Amygdala (tissue), 56 donors: ENCODE measurements around the gene BANP.

ENCODE experiments used
- DNase-seq, 56 donors: peaks; one replicate each; lab custom pipeline; 2025; lab: John Stamatoyannopoulos, UW

BANP gene

DNA sequence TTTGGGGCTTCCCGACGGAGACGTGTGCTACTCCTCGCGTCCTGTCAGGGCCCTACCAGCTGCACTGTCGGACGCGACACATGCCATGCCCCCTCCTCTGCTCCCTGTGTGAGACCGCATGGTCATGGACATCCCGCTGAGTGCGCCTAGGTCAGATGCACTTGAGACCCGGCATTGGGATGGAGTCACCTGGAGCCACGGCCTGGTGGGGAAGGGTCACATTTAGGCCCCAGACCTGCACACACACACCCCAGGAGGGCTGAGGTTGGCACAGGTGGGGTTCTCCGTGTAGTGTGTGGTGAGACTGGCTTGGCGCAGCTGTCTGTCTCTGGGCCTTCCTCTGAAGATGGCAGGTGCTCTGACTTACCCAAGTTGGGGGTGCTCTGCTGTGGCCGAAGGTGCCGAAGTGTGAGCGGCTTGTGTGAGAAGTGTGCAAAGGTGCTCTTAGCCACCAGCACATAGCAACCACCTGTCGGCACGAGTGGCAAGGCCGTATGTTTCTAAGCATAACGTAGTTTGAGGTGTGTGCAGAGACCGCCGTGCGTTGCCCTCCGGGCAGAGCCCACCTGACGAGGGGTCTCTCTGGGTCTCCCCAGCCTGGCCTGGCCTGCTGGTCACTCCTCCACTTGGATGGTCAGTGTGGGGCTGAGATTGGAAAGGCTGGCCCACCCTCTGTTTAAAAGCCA, 108.6 kb downstream of the BANP start:
- no peak for DNase-seq

DNA sequence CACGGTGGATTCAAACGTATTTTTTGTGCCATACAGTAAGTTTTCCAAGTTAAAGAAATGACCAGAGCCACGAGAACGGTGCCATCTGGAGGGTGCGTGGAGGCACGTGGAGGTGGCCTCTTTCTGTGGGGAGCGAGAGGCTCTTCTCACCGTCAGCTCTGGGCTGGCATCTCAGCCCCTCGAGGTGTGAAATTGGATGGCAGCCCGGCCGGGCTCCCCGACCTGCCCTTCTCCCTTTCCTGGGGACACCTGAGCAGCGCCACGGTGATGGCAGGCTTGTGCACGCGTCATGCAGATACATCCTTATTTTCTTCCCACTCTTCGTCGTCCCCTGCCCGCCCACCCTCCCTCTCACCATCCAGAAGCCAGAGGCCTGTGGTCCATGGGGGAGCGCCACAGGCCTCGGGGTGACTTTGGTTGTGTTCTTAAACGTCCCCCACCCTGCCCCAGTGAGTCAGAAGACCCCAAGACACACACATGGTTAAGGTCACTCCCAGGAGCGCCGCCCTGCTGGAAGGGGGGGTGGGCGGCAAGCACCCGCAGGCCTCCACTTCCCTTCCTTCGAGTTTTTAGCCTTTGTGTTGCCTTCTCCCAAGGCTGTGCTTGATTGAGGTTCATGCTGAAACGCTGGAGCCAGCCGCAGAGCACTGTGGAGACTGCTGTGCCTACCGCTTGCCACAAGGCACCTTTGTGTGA, 109.4 kb downstream of the BANP start:
- DNase-seq: no peak

DNA sequence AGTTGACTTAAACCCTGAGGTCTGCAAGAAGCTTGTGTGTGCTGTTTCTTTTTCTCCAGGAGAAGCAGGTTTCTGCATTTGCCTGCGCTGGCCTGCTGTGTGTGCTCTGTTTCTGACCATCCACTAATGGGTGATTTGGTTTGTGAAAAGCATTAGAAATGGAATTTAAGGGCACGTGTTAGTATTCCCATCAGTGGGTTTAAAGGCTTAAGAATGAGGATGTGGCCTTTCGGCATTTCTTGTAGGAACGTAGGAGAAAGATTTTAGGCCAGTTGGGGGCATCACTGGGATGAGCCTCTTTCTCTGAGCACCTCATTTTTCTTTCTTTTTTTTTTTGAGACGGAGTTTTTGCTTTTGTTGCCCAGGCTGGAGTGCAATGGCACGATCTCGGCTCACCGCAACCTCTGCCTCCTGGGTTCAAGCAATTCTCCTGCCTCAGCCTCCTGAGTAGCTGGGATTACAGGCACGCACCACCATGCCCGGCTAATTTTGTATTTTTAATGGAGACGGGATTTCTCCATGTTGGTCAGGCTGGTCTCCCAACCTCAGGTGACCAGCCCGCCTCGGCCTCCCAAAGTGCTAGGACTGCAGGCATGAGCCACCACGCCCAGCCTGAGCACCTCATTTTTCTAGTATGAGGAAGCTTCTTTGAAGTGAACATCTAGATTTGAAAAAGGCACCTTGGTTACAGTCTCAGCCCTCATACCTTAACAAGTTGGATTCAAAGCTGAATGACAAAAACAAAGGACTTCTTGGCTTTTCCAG, 110.3 kb downstream of the BANP start:
- DNase-seq: no peak

DNA sequence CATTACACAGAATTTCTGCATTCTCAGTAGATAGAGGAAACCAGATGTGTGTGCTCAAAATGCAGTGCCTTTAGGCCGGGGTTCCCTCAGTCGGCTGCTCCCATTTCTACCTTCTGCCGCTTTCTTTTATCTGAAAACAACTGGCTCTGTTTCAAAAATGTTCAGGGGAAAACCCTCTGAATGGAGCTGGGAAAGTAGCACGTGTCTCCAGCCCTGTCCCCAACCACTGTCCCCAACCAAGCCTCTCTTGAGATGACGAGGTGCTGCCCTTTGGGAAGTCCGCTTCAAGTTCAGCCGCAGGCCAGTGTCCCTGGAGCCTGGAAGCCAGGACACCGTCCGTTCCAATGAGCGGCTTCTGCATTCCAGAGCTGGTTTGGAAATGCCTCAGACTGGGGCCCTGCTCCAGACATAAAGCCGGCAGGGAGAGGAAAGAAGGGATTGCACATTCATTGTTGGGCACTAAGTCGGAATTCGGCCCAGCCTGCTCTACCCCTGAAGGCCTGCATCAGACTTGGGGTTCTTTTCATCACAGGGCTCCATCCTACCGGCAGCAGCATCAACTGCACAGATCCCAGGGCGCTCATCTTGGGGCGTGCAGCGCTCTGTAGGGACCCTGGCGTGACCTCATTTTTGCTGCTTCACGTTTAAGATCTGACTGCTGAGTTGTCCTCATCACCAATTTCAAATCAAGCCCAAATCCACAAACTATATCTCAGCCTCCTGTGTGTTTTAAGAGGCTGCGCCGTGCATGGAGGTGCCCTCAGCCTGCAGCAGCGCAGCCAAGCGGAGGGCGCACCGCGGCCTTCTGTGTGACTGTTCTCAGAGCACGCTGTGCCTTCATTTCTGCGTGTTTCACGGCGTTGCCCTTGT, 111.3 kb downstream of the BANP start:
- DNase-seq: no peak

DNA sequence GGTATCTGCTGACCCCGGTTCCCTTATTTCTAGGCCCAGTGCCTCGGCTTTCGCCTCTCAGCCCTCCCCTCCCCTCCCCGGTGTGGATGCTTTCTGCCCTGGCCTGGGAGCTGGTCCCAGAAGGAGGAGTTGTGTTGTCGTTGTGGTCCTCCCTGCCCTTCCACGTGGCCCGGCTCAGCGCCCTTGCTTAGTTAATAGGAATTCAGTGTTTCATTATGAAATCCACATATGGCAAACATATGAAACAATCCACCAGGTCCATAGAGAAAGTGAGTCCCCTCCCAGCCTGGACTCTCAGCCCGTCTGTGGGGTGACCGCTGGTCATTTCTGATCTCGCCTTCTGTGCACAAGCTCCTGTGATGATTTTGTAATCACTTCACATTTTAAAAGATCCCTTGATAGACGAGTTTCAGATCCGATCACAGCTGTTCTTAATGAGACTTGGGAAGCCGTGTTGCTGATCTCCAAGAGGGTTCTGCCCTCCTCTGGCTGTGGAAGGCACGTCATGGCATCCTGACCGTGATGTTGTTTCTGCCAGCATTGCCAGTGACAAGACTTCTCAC, 112.1 kb downstream of the BANP start:
- DNase-seq: peak in 19 of 56 donors; percentile 9 to 52 (median 25)

DNA sequence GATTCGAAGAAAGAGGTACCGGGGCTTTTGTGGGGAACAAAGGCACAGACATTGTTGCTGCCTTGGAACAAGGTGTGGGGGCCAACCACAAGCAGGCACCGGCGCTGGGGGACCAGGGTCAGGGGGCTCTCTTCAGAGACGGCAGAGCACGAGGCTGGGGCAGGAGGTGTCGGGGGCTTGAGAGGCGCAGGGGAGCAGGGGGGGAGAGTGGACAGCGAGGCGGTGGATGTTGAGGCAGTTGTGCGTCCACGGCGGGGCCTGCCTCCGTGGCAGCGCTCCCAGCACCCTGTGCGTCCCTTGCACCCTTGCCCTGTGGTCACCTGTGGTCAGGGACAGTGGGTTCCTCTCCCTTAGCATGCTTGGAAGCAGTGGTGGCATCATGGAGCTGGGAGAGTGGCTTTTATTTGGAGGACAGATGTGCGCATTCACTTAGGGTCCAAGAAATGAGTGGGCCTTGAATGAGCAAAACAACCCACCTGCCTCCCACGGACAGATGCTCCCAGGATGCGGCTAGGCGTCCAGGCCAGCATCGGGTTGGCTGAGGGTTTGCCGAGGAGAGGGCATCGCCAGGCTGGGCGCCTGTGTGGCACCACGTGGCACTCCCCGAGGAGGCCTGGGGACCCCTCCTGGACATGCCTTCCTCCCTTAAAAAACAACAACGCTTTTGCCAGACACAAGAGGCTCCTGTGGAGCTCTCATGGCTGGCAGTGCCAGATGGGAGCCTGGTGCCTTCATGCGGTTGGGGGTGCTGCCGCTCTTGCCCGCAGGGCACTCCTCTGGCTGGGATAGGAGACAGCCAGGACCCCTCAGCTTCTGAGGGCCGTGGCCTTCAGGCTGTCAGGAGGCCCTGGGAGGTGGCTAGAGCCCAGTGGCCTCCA, 113.0 kb downstream of the BANP start:
- DNase-seq: no peak

DNA sequence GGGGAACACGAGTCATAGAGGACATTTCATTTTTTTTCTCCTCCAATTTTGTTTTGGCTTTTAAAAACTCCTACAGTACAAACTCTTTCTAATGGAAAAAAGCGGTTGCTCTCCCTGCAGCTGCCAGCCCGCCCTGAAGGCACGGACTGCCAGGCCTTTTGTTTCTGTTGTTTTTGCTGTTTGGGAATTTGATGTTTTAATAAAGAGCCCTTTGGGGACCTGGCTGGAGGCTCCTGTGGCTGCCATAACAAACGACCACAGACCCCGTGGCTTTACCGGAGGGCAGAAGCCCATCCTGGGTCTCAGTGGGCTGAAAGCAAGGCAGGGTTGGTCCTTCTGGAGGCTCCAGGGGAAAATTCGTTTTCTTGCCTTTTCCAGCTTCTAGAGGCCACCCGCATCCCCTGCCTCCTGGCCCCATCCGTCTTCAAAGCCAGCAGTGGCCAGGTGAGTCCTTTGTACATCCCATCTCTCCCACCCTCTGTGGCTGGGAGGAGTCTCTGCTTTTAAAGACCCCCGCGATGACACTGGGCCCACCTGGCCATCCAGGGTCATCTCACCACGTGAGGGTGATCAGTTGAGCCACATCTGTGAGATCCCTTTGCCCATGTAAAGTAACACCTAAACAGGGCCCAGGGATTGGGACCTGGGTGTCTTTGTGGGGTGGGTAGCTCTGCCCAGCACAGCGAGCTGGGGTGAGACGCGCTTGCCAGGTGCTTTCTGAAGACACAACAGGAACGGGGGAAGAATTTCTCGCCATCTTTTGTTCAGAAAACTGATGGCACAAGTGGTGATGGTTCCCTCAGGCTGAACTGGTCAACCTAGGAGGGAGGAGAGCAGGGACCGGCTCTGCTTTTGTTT, 113.9 kb downstream of the BANP start:
- DNase-seq: no peak

DNA sequence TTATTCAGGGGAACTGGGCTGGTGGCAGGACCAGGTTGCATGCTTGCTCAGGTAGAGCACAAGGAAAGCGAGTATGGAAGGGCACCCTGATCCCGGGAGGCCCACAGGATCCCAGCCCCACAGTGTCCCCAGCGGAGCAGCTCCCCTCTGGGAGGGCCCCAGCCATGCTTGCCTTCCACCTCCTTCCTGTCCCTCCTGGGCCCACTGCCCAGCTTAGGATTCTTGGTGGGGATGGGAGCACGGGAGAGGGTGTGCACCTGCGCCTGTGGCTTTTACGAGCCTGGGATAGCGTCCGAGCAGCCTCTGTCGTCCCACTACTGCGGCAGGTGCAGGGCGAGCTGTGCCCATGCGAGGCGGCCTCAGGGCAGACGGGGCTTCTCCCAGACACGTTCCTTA, 114.5 kb downstream of the BANP start:
- DNase-seq: no peak

DNA sequence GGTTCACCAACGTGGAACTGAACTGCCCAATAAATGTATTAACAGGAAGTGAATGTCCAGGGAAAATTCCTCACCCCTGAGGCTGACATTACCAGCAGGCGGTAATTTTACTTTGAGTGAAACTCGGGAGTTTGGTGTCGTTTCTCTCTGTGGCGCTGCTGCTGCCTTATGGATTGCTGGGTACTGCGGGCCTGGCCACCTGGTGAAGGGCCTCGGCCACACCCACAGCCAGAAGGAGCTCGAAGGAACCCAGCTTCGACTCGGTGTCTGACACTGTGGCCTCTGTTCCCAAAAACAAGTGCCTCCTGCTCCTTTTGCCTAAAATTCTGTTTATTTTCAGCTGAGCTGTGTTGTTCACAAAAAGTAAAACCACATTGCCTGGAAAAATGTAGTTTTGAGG, 115.0 kb downstream of the BANP start:
- DNase-seq: no peak

DNA sequence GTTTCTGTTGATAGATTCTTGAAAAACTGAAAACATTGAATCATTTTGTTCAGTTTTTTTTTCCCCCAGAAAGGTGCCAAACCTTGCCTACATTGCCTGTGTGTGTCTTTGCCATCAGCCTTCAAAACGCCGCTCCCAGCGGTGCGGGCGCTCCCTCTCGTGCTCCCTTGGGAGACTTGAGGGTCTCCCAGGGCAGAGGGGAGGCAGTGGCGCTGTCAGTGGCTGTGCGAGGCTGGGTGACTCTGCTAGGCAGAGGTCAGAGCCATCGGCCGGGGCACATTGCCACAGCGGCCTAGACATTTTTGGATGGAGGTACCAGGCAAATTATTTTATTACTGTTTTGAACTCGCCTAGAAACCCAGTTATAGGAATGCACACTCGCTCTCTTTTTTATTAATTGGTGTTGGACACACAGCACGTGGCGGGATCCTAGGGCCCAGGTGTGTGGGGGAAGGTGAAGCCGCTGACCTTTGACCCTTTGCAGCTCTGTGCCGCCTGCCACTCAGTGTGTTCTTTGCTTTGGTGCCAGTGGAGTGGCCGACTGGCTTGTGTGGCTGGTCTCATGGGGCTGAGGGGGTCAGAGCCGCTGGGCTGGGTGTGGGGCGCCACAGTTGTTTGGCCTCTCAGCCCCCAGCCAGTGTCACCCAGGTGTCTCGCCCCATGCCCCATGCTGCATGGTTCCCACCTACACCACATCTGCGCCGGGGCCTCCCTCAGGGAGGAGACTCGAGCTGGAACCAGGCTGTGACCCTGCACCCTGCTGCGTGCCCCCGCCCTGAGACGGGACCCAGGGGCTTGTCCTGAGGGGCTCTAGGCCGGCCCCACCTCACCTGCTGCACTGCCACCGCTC, 115.7 kb downstream of the BANP start:
- DNase-seq: no peak

DNA sequence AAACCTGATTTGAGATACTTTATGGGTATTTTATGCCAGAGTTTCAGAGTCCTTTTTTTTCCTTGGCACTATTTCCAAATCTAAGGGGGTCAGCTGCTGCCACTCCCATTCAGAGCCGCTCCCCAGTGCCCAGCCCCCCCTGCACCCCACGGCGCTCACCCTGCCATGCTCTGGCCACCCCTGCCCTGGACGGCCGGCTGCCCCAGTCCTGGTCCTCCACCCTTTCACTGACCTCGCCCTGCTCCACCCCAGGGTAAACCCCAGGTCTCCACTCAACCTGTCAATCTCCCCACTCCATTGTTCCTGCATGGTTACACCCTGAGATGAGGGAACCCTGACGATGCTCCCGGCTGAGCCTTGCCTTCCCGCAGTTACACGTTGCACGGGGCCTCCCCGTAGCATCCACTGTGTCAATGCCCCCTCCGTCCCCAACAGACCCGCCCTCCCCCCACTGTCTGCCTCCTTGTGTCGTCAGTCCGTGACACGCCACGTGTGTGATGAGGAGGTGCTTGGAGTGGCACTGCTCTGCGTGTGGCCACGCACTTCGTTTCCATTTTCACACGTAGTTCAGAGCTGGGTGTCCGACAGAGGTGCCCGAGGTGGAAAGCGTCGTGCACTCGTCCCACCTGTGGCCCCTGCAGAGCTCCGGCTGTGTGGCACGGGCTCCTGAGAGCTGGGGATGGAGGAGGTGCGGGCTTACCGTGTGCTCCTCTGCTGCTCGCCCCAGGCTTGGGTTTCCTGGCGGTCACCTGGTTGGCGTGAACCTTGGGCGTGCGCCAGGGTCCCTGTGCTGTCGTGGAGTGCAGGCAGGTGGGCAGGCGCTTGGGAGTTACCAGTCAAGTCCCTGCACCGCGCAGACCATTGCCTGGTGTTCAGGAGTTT, 116.5 kb downstream of the BANP start:
- DNase-seq: no peak

DNA sequence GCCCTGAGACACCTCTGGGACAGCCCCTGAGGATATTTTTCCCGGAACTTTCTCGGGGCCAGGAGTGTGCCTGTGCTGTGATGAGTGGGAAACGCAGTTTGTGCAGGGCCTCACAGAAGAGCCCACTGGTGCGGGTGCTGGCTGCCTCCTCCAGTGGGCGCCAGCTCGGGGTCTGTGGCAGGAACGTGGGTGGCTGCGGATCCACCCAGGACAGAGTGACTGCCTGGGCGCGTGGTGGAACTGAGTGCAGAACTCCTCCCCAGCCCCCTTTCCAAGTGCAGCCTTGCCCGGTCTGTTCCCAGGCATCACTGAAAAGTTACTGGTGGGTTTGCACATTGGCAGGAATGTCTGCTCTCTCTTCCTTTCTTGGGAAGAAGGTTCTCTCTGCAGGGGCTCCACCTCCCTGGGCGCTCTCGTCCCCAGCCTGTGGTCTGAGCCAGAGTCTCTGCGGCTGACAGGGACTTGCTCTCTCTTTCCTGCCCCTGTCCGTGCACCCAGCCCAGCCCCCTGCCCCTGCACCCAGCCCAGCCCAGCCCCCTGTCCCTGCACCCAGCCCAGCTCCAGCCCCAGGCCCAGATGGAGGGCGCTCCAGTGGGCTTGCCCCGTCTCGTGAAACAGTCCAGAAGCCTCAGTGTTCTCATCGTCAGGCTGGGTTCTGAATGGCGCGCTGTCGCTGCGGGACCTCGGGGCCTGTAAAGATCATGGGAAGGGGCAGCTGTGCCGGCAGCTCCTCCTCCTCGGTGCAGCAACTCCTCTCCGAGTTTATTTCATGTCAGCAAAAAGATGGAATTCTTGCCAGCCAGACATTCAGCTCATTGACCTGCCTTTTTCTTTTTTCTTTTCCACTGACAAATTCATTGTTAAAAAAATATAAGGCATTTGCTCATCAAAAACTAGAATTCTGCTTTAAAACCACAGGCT, 117.5 kb downstream of the BANP start:
- DNase-seq: no peak

DNA sequence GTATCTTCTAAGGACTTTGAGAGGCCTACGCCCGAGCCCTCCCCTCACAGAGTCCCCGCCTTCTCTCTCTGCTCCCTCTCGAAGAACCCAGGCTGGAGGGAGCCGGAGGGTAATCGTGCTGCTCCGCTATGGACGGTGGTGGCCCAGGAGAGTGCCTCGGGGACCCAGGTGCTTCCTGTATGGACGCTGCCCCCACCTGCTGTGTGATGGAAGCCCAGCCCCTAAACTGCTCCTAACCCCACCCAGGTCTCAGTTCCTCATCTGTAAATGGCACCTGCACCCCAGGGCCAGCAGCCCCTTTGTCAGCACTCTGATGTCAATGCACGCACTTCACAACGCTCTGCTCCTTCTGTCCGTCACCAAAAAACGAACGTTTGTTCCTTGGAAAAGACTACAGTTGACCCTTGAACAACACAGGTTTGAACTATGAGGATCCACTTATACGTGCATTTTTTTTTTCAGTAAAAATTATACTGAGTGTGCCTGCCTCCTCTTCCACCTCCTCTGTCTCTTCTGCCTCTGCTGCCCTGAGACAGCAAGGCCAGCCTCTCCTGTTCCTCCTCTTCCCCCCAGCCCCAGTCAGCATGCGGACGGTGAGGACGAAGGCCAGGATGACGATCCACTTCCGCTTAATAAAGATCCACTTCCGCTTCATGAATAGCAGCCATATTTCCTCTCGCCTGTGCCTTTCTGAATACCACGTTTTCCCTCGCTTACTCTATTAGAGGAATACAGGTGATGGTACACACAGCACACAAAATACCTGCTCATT, 118.3 kb downstream of the BANP start:
- no peak for DNase-seq

DNA sequence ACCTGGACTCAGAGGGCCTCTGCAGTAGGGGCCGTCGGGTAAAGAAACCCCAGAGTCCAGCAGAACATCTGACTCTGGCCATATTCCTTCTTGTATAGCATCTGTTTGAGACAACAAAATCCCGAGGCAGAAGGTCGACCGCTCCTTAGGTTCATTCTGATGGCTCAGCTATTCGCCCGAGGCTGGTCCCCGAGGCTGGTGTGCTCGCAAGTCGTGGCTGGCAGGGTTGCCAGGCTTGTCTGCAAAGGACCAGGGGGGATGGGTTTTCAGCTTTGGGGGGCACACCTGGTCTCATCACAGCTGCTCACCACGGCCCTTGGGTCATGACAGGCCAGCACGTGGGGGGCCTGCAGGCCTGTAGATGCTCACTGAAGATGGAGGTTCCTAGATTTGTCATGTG, 119.1 kb downstream of the BANP start:
- DNase-seq: no peak
